HepG2 (cell line): ENCODE results near the gene ADCY9. TPM values are rescaled to one million over a fixed set of nuclear protein-coding genes. Genes with fewer than 3 reads are reported as not detected.

Source experiments
- FOXK1 ChIP-seq: sonication (generic); formaldehyde crosslinking; IDR thresholded peaks from 2 replicates; pipeline ENCODE4 v1.4.0; 2020; ENCODE audit warnings: low read depth, missing genetic modification reagents, borderline replicate concordance
- GRHL1 ChIP-seq: sonication (generic); formaldehyde crosslinking; conservative IDR thresholded peaks from 2 replicates; pipeline ENCODE4 v1.8.0; 2022; ENCODE audit warnings: missing genetic modification reagents
- HOXD1 ChIP-seq: sonication (generic); formaldehyde crosslinking; IDR thresholded peaks from 2 replicates; pipeline ENCODE4 v1.5.0; 2020; ENCODE audit warnings: missing genetic modification reagents
- JDP2 ChIP-seq: sonication (generic); formaldehyde crosslinking; IDR thresholded peaks from 2 replicates; pipeline ENCODE4 v1.8.1; 2022; ENCODE audit warnings: missing genetic modification reagents, borderline replicate concordance
- KIAA2018 ChIP-seq: sonication (generic); formaldehyde crosslinking; IDR thresholded peaks from 2 replicates; pipeline ENCODE4 v1.5.0; 2020; ENCODE audit warnings: mild to moderate bottlenecking, missing genetic modification reagents, borderline replicate concordance
- MTERF4 ChIP-seq: sonication (generic); formaldehyde crosslinking; IDR thresholded peaks from 2 replicates; pipeline ENCODE4 v1.8.0; 2023; ENCODE audit warnings: mild to moderate bottlenecking, missing genetic modification reagents
- NPAS2 ChIP-seq: sonication (generic); formaldehyde crosslinking; IDR thresholded peaks from 2 replicates; pipeline ENCODE4 v1.8.0; 2022; ENCODE audit warnings: mild to moderate bottlenecking, missing genetic modification reagents, borderline replicate concordance
- NR1H2 ChIP-seq: sonication (generic); formaldehyde crosslinking; IDR thresholded peaks from 2 replicates; pipeline ENCODE4 v1.8.1; 2022; ENCODE audit warnings: low read depth, missing genetic modification reagents, borderline replicate concordance
- SSRP1 ChIP-seq: IDR thresholded peaks from 2 replicates; pipeline ENCODE4 v1.6.1; 2016; ENCODE audit warnings: control low read depth
- ZBTB4 ChIP-seq: sonication (generic); formaldehyde crosslinking; IDR thresholded peaks from 2 replicates; pipeline ENCODE4 v1.4.0; 2020; ENCODE audit warnings: missing genetic modification reagents, mild to moderate bottlenecking, borderline replicate concordance
- ZFP62 ChIP-seq: sonication (generic); formaldehyde crosslinking; IDR thresholded peaks from 2 replicates; pipeline ENCODE4 v1.4.0; 2020; ENCODE audit warnings: missing genetic modification reagents
- ZNF263 ChIP-seq: sonication (generic); formaldehyde crosslinking; IDR thresholded peaks from 2 replicates; pipeline ENCODE4 v1.4.0; 2020; ENCODE audit warnings: missing genetic modification reagents
- ZNF430 ChIP-seq: sonication (generic); formaldehyde crosslinking; IDR thresholded peaks from 2 replicates; pipeline ENCODE4 v1.9.0; 2021; ENCODE audit warnings: mild to moderate bottlenecking, missing genetic modification reagents
- ZNF839 ChIP-seq: sonication (generic); formaldehyde crosslinking; IDR thresholded peaks from 2 replicates; pipeline ENCODE4 v1.4.0; 2020; ENCODE audit warnings: missing genetic modification reagents, mild to moderate bottlenecking, borderline replicate concordance
- polyA plus RNA-seq, 8 experiments: library from polyadenylated mRNA; depleted of rRNA in 3 of 8; stranded (reverse) in 7 of 8; unstranded in 1 of 8; fragments of >200 nt; fragmentation: Illumina TruSeq in 4 of 8; extraction: Trizol in 4 of 8; gene quantifications; 2 replicates each; pipeline versions ENCODE4 v1.2.1 to v1.2.3, GENCODE V29; 2011 to 2016; ENCODE audit warnings: low read depth in 4 of 8, missing spikeins in 1 of 8, mixed read lengths in 1 of 8; ENCODE audit not compliant: insufficient read depth in 1 of 8
- total RNA-seq, 5 experiments: library from RNA; depleted of rRNA; stranded (reverse); fragments of >200 nt; fragmentation: Illumina TruSeq; extraction: Trizol; gene quantifications; 2 replicates each; pipeline ENCODE4 v1.2.3, GENCODE V29; 2016; ENCODE audit warnings: low read depth in 1 of 5

The ADCY9 gene
- total and polyA plus RNA-seq, 2 of the 13 experiments (the other 11 are each of a cell fraction or from before 2014, with no cell fraction given) = 11.2 to 13.9 TPM

GRCh38 chr16:4011225-4011939, 104.9 kb downstream of the ADCY9 start (continued):
- TF ChIP-seq ZBTB4 (CRISPR knock-in tag) = peak; percentile 70; the same call in 1 of the 2 replicates
- peak; percentile 57; the same call in 1 of the 2 replicates for TF ChIP-seq MTERF4 (CRISPR knock-in tag)
- TF ChIP-seq KIAA2018 (CRISPR knock-in tag) = no peak
- 0 out of 2 replicates have a peak, but pooled peaks have one; percentile 25 for TF ChIP-seq SSRP1 (CRISPR knock-in tag)
- no peak for TF ChIP-seq GRHL1
- TF ChIP-seq ZNF430 (CRISPR knock-in tag) = 0 out of 2 replicates have a peak, but pooled peaks have one; percentile 38
- no peak for TF ChIP-seq NR1H2
- TF ChIP-seq ZFP62 (CRISPR knock-in tag) = no peak
- TF ChIP-seq JDP2 (CRISPR knock-in tag) = no peak
- no peak for TF ChIP-seq NPAS2
- TF ChIP-seq ZNF263 (CRISPR knock-in tag) = peak; percentile 30; the same call in 1 of the 2 replicates
- peak; percentile 6; the same call in 1 of the 2 replicates for TF ChIP-seq FOXK1 (CRISPR knock-in tag)
- peak; percentile 74; the same call in 1 of the 2 replicates for TF ChIP-seq ZNF839 (CRISPR knock-in tag)
- no peak for TF ChIP-seq HOXD1 (CRISPR knock-in tag)
